ENCODE data around the gene NPR1.
"Not testable (repeated sequence)": the region's sequence is repeated elsewhere in the genome, so short reads cannot be mapped to it uniquely, and the experiment has no call there.

NPR1 gene

GRCh38 chr1:153662269-153662668 lies 16.2 kb upstream of the NPR1 start:
- DNase-seq (ENCODE audit: low spot score in 2 of 2) (no peak), ATAC-seq (no peak)
- H3K27ac Mint-ChIP-seq = peak overlapping the region; percentile 33
- no peaks in the 10 kb centered on the region for H3K9me3 Mint-ChIP-seq
- H3K36me3 Mint-ChIP-seq = no peaks in the 10 kb centered on the region
- H3K4me1 Mint-ChIP-seq = peaks cover 23% of the 10 kb centered on the region
- H3K4me3 Mint-ChIP-seq = no peak overlapping the region

GRCh38 chr1:153663211-153663610 lies 15.3 kb upstream of the NPR1 start:
- DNase-seq (ENCODE audit: low spot score in 2 of 2) (no peak), ATAC-seq (no peak)
- H3K4me1 Mint-ChIP-seq = peaks cover 19% of the 10 kb centered on the region
- H3K27ac Mint-ChIP-seq = peak overlapping the region; percentile 33
- H3K9me3 Mint-ChIP-seq = no peaks in the 10 kb centered on the region
- H3K36me3 Mint-ChIP-seq = no peaks in the 10 kb centered on the region
- H3K4me3 Mint-ChIP-seq = no peak overlapping the region

GRCh38 chr1:153667439-153667838 lies 11.0 kb upstream of the NPR1 start:
- ATAC-seq (no peak), DNase-seq (ENCODE audit: low spot score in 2 of 2) (no peak)
- Mint-ChIP-seq H3K9me3 (no peaks in the 10 kb centered on the region), H3K36me3 (no peaks in the 10 kb centered on the region), H3K27ac (peak overlapping the region; percentile 68), H3K4me3 (no peak overlapping the region), H3K4me1 (peaks cover 11% of the 10 kb centered on the region)

- peak overlapping the region; percentile 68 for H3K27ac Mint-ChIP-seq
- not testable (repeated sequence) for H3K36me3 Mint-ChIP-seq; DNase-seq (ENCODE audit: low spot score in 2 of 2); H3K9me3 Mint-ChIP-seq; ATAC-seq
- H3K4me3 Mint-ChIP-seq = peak overlapping the region; percentile 34
- H3K4me1 Mint-ChIP-seq = peaks cover 11% of the 10 kb centered on the region
These were observed 9.8 kb upstream of the NPR1 start for GRCh38 chr1:153668672-153669071.

GRCh38 chr1:153669606-153670005 lies 8.9 kb upstream of the NPR1 start:
- ATAC-seq = no peak
- no peak for DNase-seq (ENCODE audit: low spot score in 2 of 2)

GRCh38 chr1:153670257-153670858 lies 8.1 kb upstream of the NPR1 start:
- Mint-ChIP-seq H3K9me3 (no peaks in the 10 kb centered on the region), H3K4me3 (no peak overlapping the region), H3K4me1 (peaks cover 11% of the 10 kb centered on the region), H3K27ac (no peak overlapping the region), H3K36me3 (no peaks in the 10 kb centered on the region)
- peak; percentile 1 for ATAC-seq
- no peak for DNase-seq (ENCODE audit: low spot score in 2 of 2)

More at GRCh38 chr1:153669606-153670005, 8.9 kb upstream of the NPR1 start:
- peaks cover 11% of the 10 kb centered on the region for H3K4me1 Mint-ChIP-seq
- no peaks in the 10 kb centered on the region for H3K9me3 Mint-ChIP-seq
- no peak overlapping the region for H3K4me3 Mint-ChIP-seq
- no peaks in the 10 kb centered on the region for H3K36me3 Mint-ChIP-seq
- H3K27ac Mint-ChIP-seq = no peak overlapping the region

- Mint-ChIP-seq H3K27ac (no peak within 1 kb of the TSS), H3K4me1 (peaks cover 11% of the 10 kb centered on the region), H3K9me3 (no peaks in the 10 kb centered on the region), H3K4me3 (no peak within 1 kb of the TSS), H3K36me3 (no peaks in the 10 kb centered on the region)
- peak; percentile 97 for ATAC-seq
- DNase-seq (ENCODE audit: low spot score in 2 of 2) = peak; percentile 93 to 98
These were observed 7.4 kb upstream of the NPR1 start, which contains the start of gene ILF2 for GRCh38 chr1:153670859-153671627. TSS of gene ILF2 (minus strand) at chr1:153670993. CDS start at chr1:153670922, 71 bp downstream.

- peaks cover 11% of the 10 kb centered on the region for H3K4me1 Mint-ChIP-seq
- ATAC-seq (peak; percentile 47), DNase-seq (ENCODE audit: low spot score in 2 of 2) (peak; percentile 27 to 81)
- H3K4me3 Mint-ChIP-seq, H3K27ac Mint-ChIP-seq, H3K36me3 Mint-ChIP-seq, H3K9me3 Mint-ChIP-seq: not testable (repeated sequence)
These were observed 6.7 kb upstream of the NPR1 start for GRCh38 chr1:153671628-153672353.

GRCh38 chr1:153673511-153673910 lies 5.0 kb upstream of the NPR1 start:
- ATAC-seq = no peak
- no peak for DNase-seq (ENCODE audit: low spot score in 2 of 2)
- Mint-ChIP-seq H3K9me3 (no peaks in the 10 kb centered on the region), H3K27ac (peak overlapping the region; percentile 7), H3K36me3 (no peaks in the 10 kb centered on the region), H3K4me1 (peaks cover 18% of the 10 kb centered on the region), H3K4me3 (no peak overlapping the region)

GRCh38 chr1:153677718-153678518 lies 570 bp upstream of the NPR1 start:
- DNase-seq (ENCODE audit: low spot score in 2 of 2) = peak; percentile 27 to 73

GRCh38 chr1:153679337-153680119 lies 1.0 kb downstream of the NPR1 start:
- H3K36me3 Mint-ChIP-seq = no peaks in the 10 kb centered on the region
- DNase-seq (ENCODE audit: low spot score in 2 of 2) (peak in 1 of 2 donors; percentile 58), ATAC-seq (peak; percentile 65)
- peaks cover 28% of the 10 kb centered on the region for H3K4me1 Mint-ChIP-seq
- no peak overlapping the region for H3K27ac Mint-ChIP-seq
- no peaks in the 10 kb centered on the region for H3K9me3 Mint-ChIP-seq
- peak overlapping the region; percentile 70 for H3K4me3 Mint-ChIP-seq

More at GRCh38 chr1:153677718-153678518, 570 bp upstream of the NPR1 start:
- Mint-ChIP-seq H3K4me3 (peak overlapping the region; percentile 70), H3K9me3 (no peaks in the 10 kb centered on the region), H3K36me3 (no peaks in the 10 kb centered on the region), H3K4me1 (peaks cover 28% of the 10 kb centered on the region), H3K27ac (no peak overlapping the region)
- ATAC-seq = peak; percentile 58

GRCh38 chr1:153680120-153680403 lies 1.6 kb downstream of the NPR1 start:
- Mint-ChIP-seq H3K27ac (no peak overlapping the region), H3K4me3 (peak overlapping the region; percentile 70), H3K4me1 (peaks cover 28% of the 10 kb centered on the region), H3K9me3 (no peaks in the 10 kb centered on the region), H3K36me3 (no peaks in the 10 kb centered on the region)
- DNase-seq (ENCODE audit: low spot score in 2 of 2) = no peak
- no peak for ATAC-seq

- H3K4me1 Mint-ChIP-seq = peaks cover 24% of the 10 kb centered on the region
- no peak overlapping the region for H3K27ac Mint-ChIP-seq
- H3K4me3 Mint-ChIP-seq = no peak overlapping the region
- no peak for DNase-seq (ENCODE audit: low spot score in 2 of 2)
- ATAC-seq = no peak
- H3K9me3 Mint-ChIP-seq = no peaks in the 10 kb centered on the region
- H3K36me3 Mint-ChIP-seq = no peaks in the 10 kb centered on the region
These were observed 4.2 kb downstream of the NPR1 start for GRCh38 chr1:153682730-153683129.

- H3K36me3 Mint-ChIP-seq = no peaks in the 10 kb centered on the region
- H3K27ac Mint-ChIP-seq = no peak overlapping the region
- DNase-seq (ENCODE audit: low spot score in 2 of 2) (no peak), ATAC-seq (no peak)
- no peak overlapping the region for H3K4me3 Mint-ChIP-seq
- peaks cover 13% of the 10 kb centered on the region for H3K4me1 Mint-ChIP-seq
- H3K9me3 Mint-ChIP-seq = no peaks in the 10 kb centered on the region
These were observed 5.4 kb downstream of the NPR1 start for GRCh38 chr1:153683854-153684253.
